Neuron (in vitro differentiated cells): Measurements from ENCODE around the gene PGM2.

ENCODE experiments used
- H2AFZ ChIP-seq: one replicate; pipeline ENCODE4 v1.6.1; 2013; ENCODE audit warnings: low read depth, mild to moderate bottlenecking, inconsistent platforms, low read length, moderate library complexity
- H3K27me3 ChIP-seq: one replicate; pipeline ENCODE4 v1.6.1; 2013; ENCODE audit warnings: low read length; ENCODE audit not compliant: insufficient read depth
- H3K36me3 ChIP-seq: one replicate; pipeline ENCODE4 v1.6.1; 2013; ENCODE audit warnings: low read length; ENCODE audit not compliant: insufficient read depth
- H3K4me1 ChIP-seq: one replicate; pipeline ENCODE4 v1.6.1; 2013; ENCODE audit warnings: low read length; ENCODE audit not compliant: insufficient read depth
- H3K4me3 ChIP-seq: 2 replicates; pipeline ENCODE4 v1.5.1; 2013; ENCODE audit warnings: mild to moderate bottlenecking, low read length, moderate library complexity
- H3K9me3 ChIP-seq: one replicate; pipeline ENCODE4 v1.6.1; 2013; ENCODE audit warnings: low read length

Gene PGM2

DNA sequence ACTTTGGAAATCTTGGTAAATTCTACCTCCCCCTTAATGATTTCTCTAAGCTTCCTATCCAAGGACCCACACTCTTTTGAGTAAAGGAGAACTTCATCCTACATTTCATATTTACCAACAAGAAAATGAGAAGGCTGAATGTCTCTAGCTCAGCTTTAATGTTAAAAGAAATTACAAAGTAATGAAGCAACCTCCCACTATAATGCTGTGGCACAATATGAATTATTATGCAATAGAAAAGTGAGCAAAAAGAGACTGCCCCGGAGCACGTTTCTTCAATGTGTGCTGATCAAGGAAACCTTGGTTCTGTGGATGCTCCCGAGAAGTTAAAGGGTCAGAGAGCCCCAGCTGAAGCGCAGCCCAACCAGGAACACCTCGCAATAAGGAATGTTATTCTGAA lies 55.3 kb downstream of the PGM2 start:
- Histone ChIP-seq H3K4me1 (no peaks in the 10 kb centered on the region), H3K36me3 (no peaks in the 10 kb centered on the region), H3K27me3 (peaks cover 7% of the 10 kb centered on the region), H3K4me3 (no peak overlapping the region), H2AFZ (no peak overlapping the region), H3K9me3 (no peaks in the 10 kb centered on the region)

DNA sequence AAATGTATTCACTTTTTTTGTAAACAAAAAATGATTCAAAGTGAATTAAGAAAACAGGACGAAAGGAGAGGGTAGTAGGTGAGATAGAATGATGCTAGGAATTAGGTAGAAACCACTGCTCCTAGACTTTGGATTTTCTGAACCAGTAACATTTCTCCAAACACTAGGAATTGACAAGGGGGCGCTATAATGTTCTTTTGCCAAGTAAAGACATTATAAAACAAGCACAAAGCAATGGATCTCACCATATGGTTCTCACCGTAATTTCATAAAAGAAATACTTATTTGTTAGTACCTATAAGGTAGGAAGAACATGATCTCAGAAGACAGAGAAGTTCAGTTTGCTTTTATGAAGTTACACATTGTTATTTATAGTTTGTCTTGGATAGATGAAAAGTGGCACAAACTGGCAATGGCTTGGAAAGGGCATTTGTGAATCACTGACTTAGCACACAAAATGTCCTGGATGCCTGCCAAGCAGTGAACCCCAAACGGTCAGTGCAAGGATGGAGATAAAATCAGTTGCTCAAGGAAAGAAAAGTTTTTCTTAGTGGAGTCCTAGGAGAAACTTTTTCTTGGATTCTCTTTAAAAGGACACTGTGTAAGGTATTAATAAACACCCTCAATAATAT lies 56.3 kb downstream of the PGM2 start:
- Histone ChIP-seq H3K9me3 (no peaks in the 10 kb centered on the region), H3K4me1 (no peaks in the 10 kb centered on the region), H3K36me3 (no peaks in the 10 kb centered on the region), H2AFZ (no peak overlapping the region), H3K4me3 (no peak overlapping the region), H3K27me3 (peaks cover 14% of the 10 kb centered on the region)

DNA sequence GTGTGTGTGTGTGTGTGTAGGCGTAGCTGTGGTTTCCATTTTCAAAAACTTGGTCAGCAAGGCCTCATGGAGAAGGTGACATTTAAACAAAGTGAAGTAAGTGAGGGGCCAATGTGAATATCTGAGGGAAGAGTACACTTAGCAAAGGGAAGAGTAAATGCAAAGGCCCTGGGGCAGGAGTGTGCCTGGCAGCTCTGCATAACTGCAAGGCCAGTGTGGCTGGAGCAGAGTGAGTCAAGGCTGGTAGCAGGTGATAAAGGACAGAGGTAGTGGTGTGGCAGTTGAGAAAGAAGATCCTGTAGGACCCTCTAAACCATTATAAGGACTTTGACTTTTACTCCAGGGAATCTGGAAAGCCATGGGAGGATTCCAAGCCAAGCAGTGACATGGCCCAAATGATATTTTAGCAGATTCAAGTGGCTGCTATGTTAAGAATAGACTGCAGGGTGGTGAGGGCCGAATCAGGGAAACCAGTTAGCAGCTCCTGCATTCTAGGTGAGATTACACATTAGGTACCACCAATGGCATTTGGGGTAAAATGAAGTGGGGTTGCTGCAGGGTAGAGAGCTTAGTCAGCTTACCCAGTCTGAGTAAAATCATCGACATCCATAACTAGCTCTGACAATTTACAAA lies 58.5 kb downstream of the PGM2 start:
- H2AFZ ChIP-seq: no peak overlapping the region
- peaks cover 2% of the 10 kb centered on the region for H3K4me1 ChIP-seq
- H3K27me3 ChIP-seq: peaks cover 36% of the 10 kb centered on the region
- no peaks in the 10 kb centered on the region for H3K36me3 ChIP-seq
- no peaks in the 10 kb centered on the region for H3K9me3 ChIP-seq
- no peak overlapping the region for H3K4me3 ChIP-seq

DNA sequence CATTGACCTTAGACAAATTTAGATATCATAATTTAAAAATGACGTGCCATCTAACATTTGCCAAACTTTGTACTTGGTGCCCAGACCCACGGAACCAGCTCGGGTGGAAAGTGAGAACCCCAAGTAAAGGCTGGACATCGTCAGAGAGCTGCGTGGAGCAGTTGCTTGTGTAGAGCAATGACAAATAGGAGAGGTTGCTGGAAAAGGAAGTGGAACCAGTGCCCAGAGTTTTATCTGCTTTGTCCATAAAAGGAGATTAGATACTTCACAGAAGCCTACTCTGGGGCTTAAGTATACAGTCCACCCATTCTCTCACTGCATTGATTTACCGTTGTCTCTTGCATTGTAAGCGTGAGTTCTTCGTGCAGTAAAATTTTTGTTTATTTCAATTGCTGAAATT lies 59.0 kb downstream of the PGM2 start:
- peaks cover 7% of the 10 kb centered on the region for H3K4me1 ChIP-seq
- no peak overlapping the region for H3K4me3 ChIP-seq
- H3K27me3 ChIP-seq: peaks cover 41% of the 10 kb centered on the region
- no peaks in the 10 kb centered on the region for H3K36me3 ChIP-seq
- no peaks in the 10 kb centered on the region for H3K9me3 ChIP-seq
- no peak overlapping the region for H2AFZ ChIP-seq

- H3K4me1 ChIP-seq: peaks cover 15% of the 10 kb centered on the region
- H3K4me3 ChIP-seq: peak overlapping the region; percentile 47
- peaks cover 68% of the 10 kb centered on the region for H3K27me3 ChIP-seq
- H3K9me3 ChIP-seq: no peaks in the 10 kb centered on the region
- no peaks in the 10 kb centered on the region for H3K36me3 ChIP-seq
- H2AFZ ChIP-seq: peak overlapping the region; percentile 74
Observed at GRCh38 chr4:37889849-37890800, 63.6 kb downstream of the PGM2 start.

GRCh38 chr4:37890801-37891259 lies 64.3 kb downstream of the PGM2 start, which contains the start of gene TBC1D1:
TBC1D1 (plus strand) TSS chr4:37891084; CDS start chr4:37902096, 11,012 bp downstream.
- Histone ChIP-seq H2AFZ (peak within 1 kb of the TSS; percentile 74), H3K4me1 (peaks cover 15% of the 10 kb centered on the region), H3K4me3 (peak within 1 kb of the TSS; percentile 47), H3K9me3 (no peaks in the 10 kb centered on the region), H3K27me3 (peaks cover 72% of the 10 kb centered on the region), H3K36me3 (no peaks in the 10 kb centered on the region)

DNA sequence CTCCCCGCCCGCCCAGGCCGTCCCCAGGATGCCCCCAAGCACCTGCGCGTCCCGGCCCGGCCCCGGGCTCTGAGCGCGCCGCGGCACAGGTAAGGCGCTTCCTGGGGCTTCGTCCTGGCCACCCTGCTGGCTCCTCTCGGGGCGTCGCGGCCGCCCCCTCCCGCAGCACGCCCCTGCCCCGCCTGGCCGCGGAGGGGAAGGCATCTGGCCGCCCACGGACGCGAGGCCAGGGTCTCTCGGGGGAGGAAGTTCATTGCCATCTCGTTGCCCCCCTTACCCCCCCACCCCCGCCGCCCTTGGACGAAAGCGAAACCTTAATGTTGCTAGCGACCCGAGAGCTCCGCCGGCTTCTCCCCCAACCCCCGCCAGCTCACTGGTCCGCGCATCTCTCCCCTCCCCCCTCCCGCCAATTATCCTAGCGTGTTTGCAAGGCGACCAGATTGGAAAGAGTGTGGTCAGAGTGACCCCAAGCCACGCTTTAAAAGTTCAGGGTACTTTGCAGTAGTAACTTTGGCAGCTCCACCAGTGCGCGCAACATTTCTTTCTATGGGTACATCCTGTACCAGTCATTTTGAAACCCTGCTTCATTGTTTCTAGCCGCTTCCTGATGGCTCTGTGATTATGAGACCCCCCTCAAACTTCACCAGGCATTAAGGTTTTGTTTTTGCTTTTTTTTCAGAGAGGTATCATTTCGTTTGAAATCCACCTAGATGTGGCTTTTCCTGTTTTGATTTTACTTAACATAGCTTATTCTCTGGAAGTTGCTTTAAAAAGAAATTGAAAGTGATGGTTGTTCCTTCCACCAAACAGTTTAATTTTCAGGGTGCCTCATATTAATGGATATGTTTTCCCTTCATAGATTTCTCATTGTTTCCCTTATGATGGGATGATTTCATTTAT lies 65.0 kb downstream of the PGM2 start:
- Histone ChIP-seq H3K9me3 (no peaks in the 10 kb centered on the region), H3K4me3 (peak overlapping the region; percentile 47), H3K36me3 (no peaks in the 10 kb centered on the region), H3K4me1 (peaks cover 15% of the 10 kb centered on the region), H3K27me3 (peaks cover 79% of the 10 kb centered on the region), H2AFZ (peak overlapping the region; percentile 74)

- no peak overlapping the region for H3K4me3 ChIP-seq
- no peaks in the 10 kb centered on the region for H3K9me3 ChIP-seq
- H3K27me3 ChIP-seq: peaks cover 75% of the 10 kb centered on the region
- no peaks in the 10 kb centered on the region for H3K36me3 ChIP-seq
- H3K4me1 ChIP-seq: peaks cover 15% of the 10 kb centered on the region
- H2AFZ ChIP-seq: no peak overlapping the region
Observed at GRCh38 chr4:37892641-37893040, 66.2 kb downstream of the PGM2 start.

- H3K27me3 ChIP-seq: peaks cover 72% of the 10 kb centered on the region
Observed at GRCh38 chr4:37893164-37893563, 66.7 kb downstream of the PGM2 start.

DNA sequence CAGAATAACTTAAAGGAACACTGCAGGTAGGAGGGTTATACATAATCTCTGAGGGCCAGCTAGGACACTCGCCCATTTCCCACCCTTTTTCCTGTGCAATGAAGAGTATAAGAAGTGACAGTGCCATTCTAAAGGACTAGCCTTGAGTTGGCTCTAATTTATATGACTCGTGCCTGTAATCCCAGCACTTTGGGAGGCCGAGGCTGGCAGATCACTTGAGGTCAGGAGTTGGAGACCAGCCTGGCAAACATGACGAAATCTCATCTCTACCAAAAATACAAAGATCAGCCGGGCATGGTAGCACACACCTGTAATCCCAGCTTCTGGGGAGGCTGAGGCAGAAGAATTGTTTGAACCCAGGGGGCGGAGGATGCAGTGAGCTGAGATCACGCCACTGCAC lies 68.8 kb downstream of the PGM2 start:
- no peak overlapping the region for H3K4me3 ChIP-seq
- H2AFZ ChIP-seq: no peak overlapping the region
- H3K36me3 ChIP-seq: no peaks in the 10 kb centered on the region
- H3K27me3 ChIP-seq: peaks cover 57% of the 10 kb centered on the region
- H3K9me3 ChIP-seq: no peaks in the 10 kb centered on the region
- H3K4me1 ChIP-seq: peaks cover 10% of the 10 kb centered on the region

More at GRCh38 chr4:37893164-37893563, 66.7 kb downstream of the PGM2 start:
- H3K4me1 ChIP-seq: peaks cover 15% of the 10 kb centered on the region
- no peaks in the 10 kb centered on the region for H3K9me3 ChIP-seq
- no peak overlapping the region for H2AFZ ChIP-seq
- H3K4me3 ChIP-seq: no peak overlapping the region
- no peaks in the 10 kb centered on the region for H3K36me3 ChIP-seq

GRCh38 chr4:37896206-37896860 lies 69.8 kb downstream of the PGM2 start:
- no peaks in the 10 kb centered on the region for H3K9me3 ChIP-seq
- peaks cover 3% of the 10 kb centered on the region for H3K4me1 ChIP-seq
- H3K4me3 ChIP-seq: no peak overlapping the region
- no peak overlapping the region for H2AFZ ChIP-seq
- peaks cover 50% of the 10 kb centered on the region for H3K27me3 ChIP-seq
- H3K36me3 ChIP-seq: no peaks in the 10 kb centered on the region

- Histone ChIP-seq H3K4me1 (no peaks in the 10 kb centered on the region), H3K36me3 (no peaks in the 10 kb centered on the region), H2AFZ (no peak overlapping the region), H3K4me3 (no peak overlapping the region), H3K27me3 (peaks cover 12% of the 10 kb centered on the region), H3K9me3 (no peaks in the 10 kb centered on the region)
Observed at GRCh38 chr4:37902212-37902611, 75.7 kb downstream of the PGM2 start.
